Effector memory CD4-positive, alpha-beta T cell (primary cell): ENCODE results near the gene FFAR1.
"Not testable (repeated sequence)": the region's sequence is repeated elsewhere in the genome, so short reads cannot be mapped to it uniquely, and the experiment has no call there.

Source experiments
- DNase-seq, 3 donors: peaks; one replicate each; pipeline ENCODE4 v3.0.0-alpha.2; 2020
- H3K27ac ChIP-seq: 2 replicates; pipeline ENCODE4 v1.7.0; 2013; ENCODE audit warnings: mild to moderate bottlenecking, low read length, moderate library complexity; ENCODE audit not compliant: insufficient read depth, poor library complexity, severe bottlenecking
- H3K27me3 ChIP-seq: replicated peaks from 2 replicates; pipeline ENCODE4 v1.7.0; 2013; ENCODE audit warnings: mild to moderate bottlenecking, low read length; ENCODE audit not compliant: insufficient read depth, control insufficient read depth, poor library complexity, severe bottlenecking
- H3K36me3 ChIP-seq: 2 replicates; pipeline ENCODE4 v1.7.0; 2013; ENCODE audit warnings: mild to moderate bottlenecking, low read length, moderate library complexity; ENCODE audit not compliant: control insufficient read depth, insufficient read depth
- H3K4me1 ChIP-seq: 2 replicates; pipeline ENCODE4 v1.7.0; 2013; ENCODE audit warnings: low read length, mild to moderate bottlenecking; ENCODE audit not compliant: control insufficient read depth, insufficient read depth, poor library complexity, severe bottlenecking
- H3K4me3 ChIP-seq: 2 replicates; pipeline ENCODE4 v1.7.0; 2013; ENCODE audit warnings: low read length, low read depth, mild to moderate bottlenecking; ENCODE audit not compliant: insufficient read depth, poor library complexity, severe bottlenecking
- H3K9me3 ChIP-seq: 2 replicates; pipeline ENCODE4 v1.7.0; 2013; ENCODE audit warnings: mild to moderate bottlenecking, low read length, moderate library complexity; ENCODE audit not compliant: control insufficient read depth

Gene FFAR1

DNA sequence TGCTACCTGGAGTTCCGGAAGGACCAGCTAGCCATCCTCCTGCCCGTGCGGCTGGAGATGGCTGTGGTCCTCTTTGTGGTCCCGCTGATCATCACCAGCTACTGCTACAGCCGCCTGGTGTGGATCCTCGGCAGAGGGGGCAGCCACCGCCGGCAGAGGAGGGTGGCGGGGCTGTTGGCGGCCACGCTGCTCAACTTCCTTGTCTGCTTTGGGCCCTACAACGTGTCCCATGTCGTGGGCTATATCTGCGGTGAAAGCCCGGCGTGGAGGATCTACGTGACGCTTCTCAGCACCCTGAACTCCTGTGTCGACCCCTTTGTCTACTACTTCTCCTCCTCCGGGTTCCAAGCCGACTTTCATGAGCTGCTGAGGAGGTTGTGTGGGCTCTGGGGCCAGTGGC is 11.7 kb downstream of the FFAR1 start:
- not testable (repeated sequence) for H3K9me3 ChIP-seq, H3K4me1 ChIP-seq, H3K4me3 ChIP-seq, DNase-seq, H3K27ac ChIP-seq, H3K27me3 ChIP-seq, H3K36me3 ChIP-seq

DNA sequence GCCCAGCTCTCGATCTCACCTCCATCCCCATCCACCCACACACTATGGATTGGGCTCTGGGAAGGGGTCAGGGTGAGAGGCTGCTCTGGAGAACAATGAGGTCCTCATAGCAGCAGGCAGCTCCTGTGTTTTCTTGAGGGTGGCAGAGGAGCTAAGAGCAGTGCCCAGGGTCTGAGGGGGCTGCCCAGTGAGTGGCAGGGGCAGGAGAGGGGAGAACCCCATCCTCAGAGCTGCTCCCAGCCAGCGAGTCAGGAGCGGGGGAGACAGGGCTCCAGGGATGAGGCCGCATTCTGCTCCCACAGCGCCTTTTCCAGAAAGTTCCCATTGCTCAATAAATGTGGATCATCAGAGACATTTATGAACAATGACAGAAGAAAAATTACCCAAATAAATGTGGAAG is 12.4 kb downstream of the FFAR1 start:
- H3K4me1 ChIP-seq, H3K9me3 ChIP-seq, H3K4me3 ChIP-seq, H3K27me3 ChIP-seq, H3K36me3 ChIP-seq, DNase-seq, H3K27ac ChIP-seq: not testable (repeated sequence)

DNA sequence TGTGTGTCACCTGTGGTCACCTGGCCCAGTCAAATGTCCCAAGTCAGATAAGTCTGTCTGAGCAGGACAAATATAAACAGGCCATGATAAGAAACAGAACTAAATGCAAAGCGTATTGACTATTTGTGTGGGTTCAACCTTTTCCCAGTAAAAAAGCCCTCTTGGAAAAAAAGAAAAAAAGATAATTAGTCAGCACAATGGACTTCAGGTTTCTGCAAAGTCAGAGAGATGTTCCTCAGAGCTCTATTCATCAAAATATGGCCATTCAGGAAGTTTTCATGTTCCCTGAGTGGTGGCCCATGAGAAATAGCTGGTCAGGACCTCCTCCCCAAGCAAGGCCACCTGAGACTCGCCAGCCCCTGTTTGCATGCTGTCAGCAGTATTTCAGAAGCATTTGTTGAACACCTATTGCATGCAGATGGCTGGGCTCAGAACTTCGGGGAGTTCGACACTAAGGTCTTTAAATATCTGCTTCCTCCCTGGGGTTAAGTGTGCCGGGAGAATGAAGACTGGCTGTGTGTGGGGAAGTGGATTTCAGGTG is 13.2 kb downstream of the FFAR1 start:
- H3K4me1 ChIP-seq: peaks cover 5% of the 10 kb centered on the region
- no peaks in the 10 kb centered on the region for H3K27me3 ChIP-seq
- H3K36me3 ChIP-seq: no peaks in the 10 kb centered on the region
- H3K9me3 ChIP-seq: no peaks in the 10 kb centered on the region
- H3K4me3 ChIP-seq: no peak overlapping the region
- no peak overlapping the region for H3K27ac ChIP-seq
- DNase-seq: no peak

DNA sequence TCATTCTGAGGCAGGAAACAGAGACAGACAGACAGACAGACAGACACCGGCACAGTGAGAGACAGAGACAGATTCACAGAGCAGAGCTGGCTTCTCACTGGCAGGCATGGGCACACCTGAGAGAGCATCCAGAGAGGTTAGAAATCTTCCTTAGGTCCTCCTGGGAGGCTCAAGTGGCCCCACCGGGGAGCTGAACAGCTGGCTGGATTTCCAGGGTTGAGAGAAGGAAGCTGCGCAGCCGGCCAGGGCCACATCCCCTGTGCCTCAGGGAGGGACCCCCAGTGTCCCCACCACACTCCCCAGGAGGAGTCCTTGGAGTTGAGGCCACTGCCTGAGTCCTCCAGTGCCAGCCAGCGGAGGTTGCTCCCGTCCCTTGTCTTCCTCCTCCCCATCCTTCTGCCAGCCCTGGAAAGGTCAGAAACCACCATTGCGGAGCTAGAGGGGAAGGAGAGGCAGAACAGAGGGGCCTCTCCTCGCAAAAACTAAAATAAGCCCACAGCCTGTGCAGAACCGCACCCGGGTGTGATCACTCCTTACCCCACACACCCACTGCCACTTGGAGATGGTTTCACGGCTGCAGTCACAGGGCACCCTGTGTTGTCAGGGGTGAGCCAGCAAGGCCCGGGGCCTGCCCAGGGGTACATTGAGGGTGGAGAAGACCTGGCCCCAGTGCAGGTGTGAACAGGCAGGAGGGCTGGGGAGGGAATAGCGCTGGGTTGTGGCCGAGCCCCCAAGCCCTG is 14.7 kb downstream of the FFAR1 start:
- Histone ChIP-seq H3K4me1 (peaks cover 5% of the 10 kb centered on the region), H3K27ac (no peak overlapping the region), H3K27me3 (no peaks in the 10 kb centered on the region), H3K36me3 (no peaks in the 10 kb centered on the region), H3K9me3 (no peaks in the 10 kb centered on the region), H3K4me3 (no peak overlapping the region)
- DNase-seq: no peak

DNA sequence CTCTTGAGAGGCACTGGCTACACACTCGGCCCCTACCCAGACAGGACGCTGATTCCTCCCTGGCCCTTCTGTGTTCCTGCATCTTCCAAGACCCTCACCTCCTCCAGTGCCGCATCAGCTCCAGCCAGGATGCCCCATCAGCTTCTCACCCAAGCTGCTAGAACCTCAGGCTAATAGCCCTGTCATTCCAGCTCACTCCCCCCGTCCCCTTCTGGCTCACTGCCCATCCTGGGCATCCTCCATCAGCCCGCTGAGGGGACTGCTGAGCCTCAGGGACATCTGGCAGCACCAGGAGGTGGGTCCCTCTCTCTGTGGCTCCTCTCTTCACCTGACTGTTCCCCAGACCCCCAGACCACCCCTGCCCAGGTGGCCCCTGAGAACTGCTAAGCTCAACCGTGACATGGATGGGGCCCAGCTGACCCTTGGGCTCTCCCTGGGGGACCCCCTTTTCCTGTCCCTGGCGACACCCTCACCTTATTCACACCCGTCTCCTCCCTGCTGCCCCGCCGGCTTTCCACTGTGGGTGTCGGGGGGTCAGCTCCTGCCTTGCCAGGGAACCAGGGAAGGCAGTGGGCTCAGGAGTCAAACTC is 15.4 kb downstream of the FFAR1 start:
- no peak overlapping the region for H3K4me3 ChIP-seq
- no peaks in the 10 kb centered on the region for H3K9me3 ChIP-seq
- DNase-seq: no peak
- no peaks in the 10 kb centered on the region for H3K36me3 ChIP-seq
- H3K4me1 ChIP-seq: peaks cover 2% of the 10 kb centered on the region
- no peaks in the 10 kb centered on the region for H3K27me3 ChIP-seq
- H3K27ac ChIP-seq: no peak overlapping the region

DNA sequence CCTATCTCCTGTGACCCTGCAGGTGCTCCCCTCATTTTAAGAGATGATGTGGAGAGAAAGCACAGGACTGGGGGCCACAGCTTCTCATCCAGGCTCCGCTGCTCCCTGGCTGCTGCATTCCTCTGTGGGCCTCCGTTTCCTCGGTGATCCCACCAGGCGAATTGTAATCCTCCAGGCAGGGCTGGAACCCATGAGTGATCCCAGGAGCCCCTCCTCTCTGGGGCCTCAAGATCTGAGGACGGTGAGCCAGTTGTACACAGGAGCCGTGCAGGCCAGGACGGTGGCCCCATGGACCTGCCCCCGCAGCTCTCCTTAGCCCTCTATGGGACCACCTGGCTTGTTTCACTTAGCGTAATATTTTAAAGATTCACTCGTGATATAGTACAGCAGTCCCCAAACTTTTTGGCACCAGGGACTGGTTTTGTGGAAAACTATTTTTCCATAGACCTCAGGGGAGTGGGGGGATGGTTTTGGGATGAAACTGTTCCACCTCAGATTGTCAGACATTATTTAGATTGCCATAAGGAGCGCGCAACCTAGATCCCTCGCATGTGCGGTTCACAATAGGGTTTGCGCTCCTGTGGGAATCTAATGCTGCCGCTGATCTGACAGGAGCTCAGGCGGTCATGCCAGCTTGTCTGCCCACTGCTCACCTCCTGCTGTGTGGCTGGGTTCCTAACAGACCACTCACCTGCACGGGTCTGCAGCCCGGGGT is 16.2 kb downstream of the FFAR1 start:
- H3K4me1 ChIP-seq: no peaks in the 10 kb centered on the region

DNA sequence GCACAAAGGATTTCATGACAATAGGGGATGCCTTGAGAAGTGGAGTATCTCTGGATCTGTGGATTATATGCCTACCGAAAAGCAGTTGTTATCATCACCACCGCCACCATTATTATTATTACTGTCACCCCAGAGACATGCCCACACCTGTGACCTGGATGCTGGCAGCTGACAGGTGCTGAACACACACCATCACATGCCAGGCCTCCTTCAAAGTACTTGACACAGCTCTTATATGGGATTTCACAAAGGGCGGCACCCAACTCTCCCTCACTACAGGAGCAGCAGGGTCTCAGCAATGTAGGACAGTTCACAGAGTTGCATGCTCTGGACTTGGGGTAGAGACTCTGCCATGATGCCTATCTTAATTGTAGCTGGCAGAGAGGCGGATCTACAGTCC is 17.6 kb downstream of the FFAR1 start:
- Histone ChIP-seq H3K27ac (no peak overlapping the region), H3K4me3 (no peak overlapping the region), H3K27me3 (no peaks in the 10 kb centered on the region), H3K36me3 (no peaks in the 10 kb centered on the region), H3K9me3 (no peaks in the 10 kb centered on the region), H3K4me1 (no peaks in the 10 kb centered on the region)
- no peak for DNase-seq

More for the DNA sequence above, 16.2 kb downstream of the FFAR1 start:
- H3K36me3 ChIP-seq: no peaks in the 10 kb centered on the region
- H3K9me3 ChIP-seq: no peaks in the 10 kb centered on the region
- no peaks in the 10 kb centered on the region for H3K27me3 ChIP-seq
- DNase-seq: no peak
- no peak overlapping the region for H3K27ac ChIP-seq
- no peak overlapping the region for H3K4me3 ChIP-seq

DNA sequence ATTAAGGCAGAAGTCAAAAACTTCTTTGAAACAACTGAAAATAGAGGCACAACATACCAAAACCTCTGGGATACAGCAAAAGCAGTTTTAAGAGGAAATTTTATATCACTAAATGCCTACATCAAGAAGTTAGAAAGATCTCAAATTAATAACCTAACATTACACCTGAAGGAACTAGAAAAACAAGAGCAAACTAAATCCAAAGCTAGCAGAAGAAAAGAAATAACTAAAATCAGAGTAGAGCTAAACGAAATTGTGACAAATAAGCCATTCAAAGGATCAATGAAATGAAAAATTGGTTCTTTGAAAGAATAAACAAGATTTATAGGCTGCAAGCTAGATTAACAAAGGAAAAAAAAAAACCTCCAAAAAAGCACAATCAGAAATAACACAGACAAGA is 20.7 kb downstream of the FFAR1 start:
- Histone ChIP-seq H3K27ac (no peak overlapping the region), H3K9me3 (no peaks in the 10 kb centered on the region), H3K36me3 (no peaks in the 10 kb centered on the region), H3K4me3 (no peak overlapping the region), H3K27me3 (no peaks in the 10 kb centered on the region), H3K4me1 (no peaks in the 10 kb centered on the region)
- no peak for DNase-seq

DNA sequence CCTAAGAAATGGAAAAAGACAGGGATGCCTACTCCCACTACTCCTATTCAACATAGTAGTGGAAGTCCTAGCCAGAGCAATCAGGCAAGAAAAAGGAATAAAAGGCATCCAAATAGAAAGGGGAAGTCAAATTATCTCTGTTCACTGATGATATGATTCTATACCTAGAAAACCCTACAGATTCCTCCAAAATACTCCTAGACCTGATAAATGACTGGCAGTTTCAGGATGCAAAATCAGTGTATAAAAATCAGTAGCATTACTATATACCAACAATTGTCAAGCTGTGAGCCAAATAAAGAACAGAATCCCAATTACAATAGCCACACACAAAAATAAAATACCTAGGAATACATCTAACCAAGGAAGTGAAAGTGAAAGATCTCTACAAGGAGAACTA is 21.8 kb downstream of the FFAR1 start:
- no peak for DNase-seq
- Histone ChIP-seq H3K4me3 (no peak overlapping the region), H3K36me3 (no peaks in the 10 kb centered on the region), H3K27me3 (no peaks in the 10 kb centered on the region), H3K9me3 (no peaks in the 10 kb centered on the region), H3K4me1 (no peaks in the 10 kb centered on the region), H3K27ac (no peak overlapping the region)

DNA sequence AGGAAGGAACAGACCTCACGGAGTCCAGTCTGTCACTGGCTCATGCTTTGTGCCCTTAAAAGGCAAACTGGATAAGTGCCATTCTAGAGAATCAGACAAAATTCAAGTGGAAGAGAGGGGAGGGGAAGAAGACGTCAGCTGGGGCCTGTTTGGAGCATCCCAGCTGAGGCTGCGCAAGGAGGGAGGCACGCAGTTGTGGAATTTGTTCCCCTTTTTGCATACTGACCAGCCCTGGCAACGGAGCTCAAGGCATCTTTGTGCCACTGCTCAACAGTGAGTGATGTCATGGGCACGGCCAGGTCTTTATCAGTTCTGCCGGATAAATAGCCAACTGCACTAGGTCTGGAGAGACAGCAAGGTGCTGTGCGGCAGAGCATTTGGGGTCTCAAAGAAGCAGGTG is 23.0 kb downstream of the FFAR1 start, which contains the start of gene GPR42:
Gene GPR42, plus strand, starts transcription at position 347 of the 400 bp plus-strand sequence. CDS start 292 bp downstream, outside the sequence.
- no peak for DNase-seq
- Histone ChIP-seq H3K27ac (no peak within 1 kb of the TSS), H3K9me3 (no peaks in the 10 kb centered on the region), H3K4me1 (no peaks in the 10 kb centered on the region), H3K36me3 (no peaks in the 10 kb centered on the region), H3K27me3 (no peaks in the 10 kb centered on the region), H3K4me3 (no peak within 1 kb of the TSS)
